H9 (cell line): ENCODE results near the gene ANKS1B. TPM values are rescaled to one million over a fixed set of nuclear protein-coding genes. Genes with fewer than 3 reads are reported as not detected.

ENCODE experiments used
- DNase-seq: peaks from one replicate; pipeline ENCODE4 v3.0.0-alpha.2; 2017
- H2AFZ ChIP-seq: one replicate; pipeline ENCODE4 v1.6.1; 2013; ENCODE audit warnings: mild to moderate bottlenecking, low read length, control low read depth, moderate library complexity
- H2AK5ac ChIP-seq: 2 replicates; pipeline ENCODE4 v1.6.1; 2013; ENCODE audit warnings: low read length, control low read depth, mixed read lengths; ENCODE audit not compliant: insufficient read length
- H2BK120ac ChIP-seq: one replicate; pipeline ENCODE4 v1.6.1; 2013; ENCODE audit warnings: low read depth, mild to moderate bottlenecking, low read length, control low read depth, inconsistent platforms; ENCODE audit not compliant: poor library complexity, severe bottlenecking
- H2BK12ac ChIP-seq: 2 replicates; pipeline ENCODE4 v1.6.1; 2013; ENCODE audit warnings: low read length, control low read depth, mixed read lengths, low read depth; ENCODE audit not compliant: insufficient read length
- H2BK15ac ChIP-seq: 2 replicates; pipeline ENCODE4 v1.6.1; 2013; ENCODE audit warnings: low read depth, low read length, control low read depth
- H2BK20ac ChIP-seq: one replicate; pipeline ENCODE4 v1.6.1; 2013; ENCODE audit warnings: low read depth, mild to moderate bottlenecking, low read length, control low read depth, inconsistent platforms; ENCODE audit not compliant: poor library complexity, severe bottlenecking
- H2BK5ac ChIP-seq: 2 replicates; pipeline ENCODE4 v1.6.1; 2013; ENCODE audit warnings: low read length, control low read depth, mixed read lengths; ENCODE audit not compliant: insufficient read length
- H3K14ac ChIP-seq: 2 replicates; pipeline ENCODE4 v1.6.1; 2013; ENCODE audit warnings: low read length, control low read depth; ENCODE audit not compliant: insufficient read depth
- H3K18ac ChIP-seq: 2 replicates; pipeline ENCODE4 v1.6.1; 2013; ENCODE audit warnings: low read depth, mild to moderate bottlenecking, mixed read lengths, low read length, control low read depth; ENCODE audit not compliant: insufficient read length
- H3K23ac ChIP-seq: 2 replicates; pipeline ENCODE4 v1.6.1; 2013; ENCODE audit warnings: low read length, control low read depth, mixed read lengths, low read depth; ENCODE audit not compliant: insufficient read length
- H3K23me2 ChIP-seq: 2 replicates; pipeline ENCODE4 v1.6.1; 2013; ENCODE audit warnings: low read depth, mild to moderate bottlenecking, mixed read lengths, low read length, control low read depth; ENCODE audit not compliant: insufficient read length, poor library complexity, severe bottlenecking
- H3K27ac ChIP-seq: 2 replicates; pipeline ENCODE4 v1.5.1; 2013; ENCODE audit warnings: low read length, control low read depth, mixed read lengths, low read depth; ENCODE audit not compliant: insufficient read length
- H3K27me3 ChIP-seq: 2 replicates; pipeline ENCODE4 v1.6.1; 2013; ENCODE audit warnings: low read length, control low read depth, inconsistent platforms; ENCODE audit not compliant: insufficient read depth
- H3K4ac ChIP-seq: 2 replicates; pipeline ENCODE4 v1.6.1; 2013; ENCODE audit warnings: low read depth, mild to moderate bottlenecking, control low read depth, inconsistent platforms, low read length, moderate library complexity
- H3K4me1 ChIP-seq: 2 replicates; pipeline ENCODE4 v1.6.1; 2013; ENCODE audit warnings: low read length, control low read depth, inconsistent platforms; ENCODE audit not compliant: insufficient read depth
- H3K4me2 ChIP-seq: 2 replicates; pipeline ENCODE4 v1.6.1; 2013; ENCODE audit warnings: low read length, control low read depth, mixed read lengths; ENCODE audit not compliant: insufficient read length, insufficient read depth
- H3K56ac ChIP-seq: 2 replicates; pipeline ENCODE4 v1.6.1; 2013; ENCODE audit warnings: low read depth, mild to moderate bottlenecking, mixed read lengths, low read length, control low read depth; ENCODE audit not compliant: insufficient read length
- H3K79me1 ChIP-seq: 2 replicates; pipeline ENCODE4 v1.6.1; 2013; ENCODE audit warnings: low read depth, mild to moderate bottlenecking, moderate library complexity, low read length, control low read depth, inconsistent platforms; ENCODE audit not compliant: insufficient read depth, poor library complexity, severe bottlenecking
- H3K79me2 ChIP-seq: 2 replicates; pipeline ENCODE4 v1.6.1; 2013; ENCODE audit warnings: low read length, control low read depth, inconsistent platforms; ENCODE audit not compliant: insufficient read depth
- H3K9ac ChIP-seq: 2 replicates; pipeline ENCODE4 v1.6.1; 2013; ENCODE audit warnings: low read length, control low read depth, mixed read lengths; ENCODE audit not compliant: insufficient read length; ENCODE audit errors: extremely low read depth
- H3K9me3 ChIP-seq: one replicate; pipeline ENCODE4 v1.6.1; 2013; ENCODE audit warnings: low read depth, low read length, inconsistent platforms; ENCODE audit not compliant: control insufficient read depth
- H3T11ph ChIP-seq: one replicate; pipeline ENCODE4 v1.6.1; 2013; ENCODE audit warnings: mild to moderate bottlenecking, low read length, control low read depth, inconsistent platforms
- H4K20me1 ChIP-seq: one replicate; pipeline ENCODE4 v1.6.1; 2013; ENCODE audit not compliant: control insufficient read depth, insufficient read length, insufficient read depth
- H4K5ac ChIP-seq: 2 replicates; pipeline ENCODE4 v1.6.1; 2013; ENCODE audit warnings: low read depth, mild to moderate bottlenecking, mixed read lengths, low read length, control low read depth; ENCODE audit not compliant: insufficient read length
- H4K8ac ChIP-seq: replicated peaks from 2 replicates; pipeline ENCODE4 v1.6.1; 2013; ENCODE audit warnings: low read length, control low read depth, mixed read lengths, low read depth; ENCODE audit not compliant: insufficient read length
- H4K91ac ChIP-seq: 2 replicates; pipeline ENCODE4 v1.6.1; 2013; ENCODE audit warnings: low read depth, mild to moderate bottlenecking, moderate library complexity, mixed read lengths, low read length, control low read depth; ENCODE audit not compliant: insufficient read length
- H3K27ac Mint-ChIP-seq, 3 experiments: 2 replicates in 2 of 3; 3 replicates in 1 of 3; pipeline ENCODE4 v1.8.0; 2020 to 2021; ENCODE audit warnings: mixed read lengths in 3 of 3, mild to moderate bottlenecking in 1 of 3, moderate library complexity in 1 of 3
- H3K27me3 Mint-ChIP-seq: 2 replicates; pipeline ENCODE4 v1.8.0; 2021; ENCODE audit warnings: low read depth, mild to moderate bottlenecking, moderate library complexity, mixed read lengths
- H3K36me3 Mint-ChIP-seq, 3 experiments: 2 replicates in 2 of 3; 3 replicates in 1 of 3; pipeline ENCODE4 v1.8.0; 2020 to 2021; ENCODE audit warnings: low read depth in 3 of 3, mixed read lengths in 3 of 3; ENCODE audit not compliant: insufficient read depth in 1 of 3
- H3K4me1 Mint-ChIP-seq, 2 experiments: 2 replicates each; pipeline ENCODE4 v1.8.0; 2020; ENCODE audit warnings: mixed read lengths in 2 of 2
- H3K4me3 Mint-ChIP-seq, 2 experiments: 2 replicates in 1 of 2; 3 replicates in 1 of 2; pipeline ENCODE4 v1.8.0; 2020 to 2021; ENCODE audit warnings: mild to moderate bottlenecking in 2 of 2, mixed read lengths in 2 of 2, moderate library complexity in 1 of 2
- H3K9me3 Mint-ChIP-seq, 2 experiments: 2 replicates in 1 of 2; 3 replicates in 1 of 2; pipeline ENCODE4 v1.8.0; 2020; ENCODE audit warnings: mild to moderate bottlenecking in 2 of 2, mixed read lengths in 2 of 2, moderate library complexity in 1 of 2
- CTCF ChIP-seq: fragments of 200-600 bp; sonication (generic); conservative IDR thresholded peaks from 3 replicates; pipeline ENCODE4 v1.8.0; 2021; ENCODE audit warnings: antibody characterized with exemption, mild to moderate bottlenecking
- WGBS: extraction: QIAGEN DNeasy Blood & Tissue Kit; methylation state at CpG from one replicate; pipeline ENCODE4 v1.1.7; 2013; ENCODE audit warnings: missing lambda C conversion rate, low lambda C conversion rate, mixed read lengths; ENCODE audit not compliant: insufficient read length; ENCODE audit errors: extremely low coverage; 5-methylcytosine and 5-hydroxymethylcytosine counted together
- total RNA-seq: library from RNA; stranded (reverse); gene quantifications from 2 replicates; pipeline ENCODE4 v1.2.1, GENCODE V29; 2021

ANKS1B gene
- total RNA-seq, 1 experiment from 2014 or later = 4.1 TPM

GRCh38 chr12:98752726-98753125, 1232.0 kb downstream of the ANKS1B start:
- H3K79me1 ChIP-seq = no peaks in the 10 kb centered on the region
- Mint-ChIP-seq H3K4me1 (peaks cover 8 to 10% of the 10 kb centered on the region in 2 experiments), H3K27ac (no peak overlapping the region), H3K36me3 (no peaks in the 10 kb centered on the region), H3K4me3 (no peak overlapping the region), H3K9me3 (no peaks in the 10 kb centered on the region), H3K27me3 (no peaks in the 10 kb centered on the region; the same call in 1 of the 2 replicates)
- no peak overlapping the region for H3K23ac ChIP-seq
- no peaks in the 10 kb centered on the region for H3K4me1 ChIP-seq
- H3K4me2 ChIP-seq = no peak overlapping the region
- TF ChIP-seq CTCF = no peak
- no peak overlapping the region for H4K5ac ChIP-seq
- H2BK15ac ChIP-seq = no peak overlapping the region
- H3K9ac ChIP-seq = no peak overlapping the region
- no peaks in the 10 kb centered on the region for H3K79me2 ChIP-seq
- H3K14ac ChIP-seq = no peak overlapping the region
- no peaks in the 10 kb centered on the region for H3K9me3 ChIP-seq
- H3K23me2 ChIP-seq = no peaks in the 10 kb centered on the region
- H2BK5ac ChIP-seq = no peak overlapping the region
- no peak overlapping the region for H4K91ac ChIP-seq
- H4K20me1 ChIP-seq = no peaks in the 10 kb centered on the region
- H2AK5ac ChIP-seq = no peak overlapping the region
- no peak overlapping the region for H2BK12ac ChIP-seq
- no peak overlapping the region for H3K18ac ChIP-seq
- no CpG with 5 or more reads among the region's 5 CpGs for WGBS
- no peaks in the 10 kb centered on the region for H3K27me3 ChIP-seq
- no peak overlapping the region for H2BK120ac ChIP-seq
- H2BK20ac ChIP-seq = no peak overlapping the region
- H3K4ac ChIP-seq = no peak overlapping the region
- no peak for DNase-seq
- no peak overlapping the region for H3K27ac ChIP-seq
- H3K56ac ChIP-seq = no peak overlapping the region
- H2AFZ ChIP-seq = no peak overlapping the region
- H3T11ph ChIP-seq = no peak overlapping the region
- H4K8ac ChIP-seq = no peak overlapping the region
